HepG2 (cell line): ENCODE measurements around the gene CRY1. TPM values are rescaled to one million over a fixed set of nuclear protein-coding genes. Genes with fewer than 3 reads are reported as not detected.

Experiments used
- ARNTL ChIP-seq: sonication (generic); formaldehyde crosslinking; IDR thresholded peaks from 2 replicates; pipeline ENCODE4 v1.4.0; 2020; ENCODE audit warnings: mild to moderate bottlenecking, missing genetic modification reagents
- CBX1 ChIP-seq: IDR thresholded peaks from one replicate; pipeline ENCODE4 v1.6.1; 2016; ENCODE audit warnings: antibody characterized with exemption, low read depth
- CBX5 ChIP-seq: sonication (generic); formaldehyde crosslinking; IDR thresholded peaks from 2 replicates; pipeline ENCODE4 v1.4.0; 2020; ENCODE audit warnings: missing genetic modification reagents, borderline replicate concordance
- DPF2 ChIP-seq: sonication (generic); formaldehyde crosslinking; IDR thresholded peaks from 2 replicates; pipeline ENCODE4 v1.4.0; 2020; ENCODE audit warnings: mild to moderate bottlenecking, low read depth, missing genetic modification reagents, borderline replicate concordance
- FOSL1 ChIP-seq: sonication (generic); formaldehyde crosslinking; IDR thresholded peaks from 2 replicates; pipeline ENCODE4 v1.9.0; 2021; ENCODE audit warnings: missing genetic modification reagents, borderline replicate concordance
- FOXM1 ChIP-seq: sonication (generic); formaldehyde crosslinking; IDR thresholded peaks from 2 replicates; pipeline ENCODE4 v1.5.0; 2020; ENCODE audit warnings: missing genetic modification reagents
- REL ChIP-seq: sonication (generic); formaldehyde crosslinking; conservative IDR thresholded peaks from 2 replicates; pipeline ENCODE4 v1.8.0; 2022; ENCODE audit warnings: mild to moderate bottlenecking, missing genetic modification reagents, moderate library complexity
- TARDBP ChIP-seq: sonication (generic); formaldehyde crosslinking; IDR thresholded peaks from 2 replicates; pipeline ENCODE4 v1.8.0; 2022; ENCODE audit warnings: mild to moderate bottlenecking, missing genetic modification reagents
- TP53 ChIP-seq: sonication (generic); formaldehyde crosslinking; conservative IDR thresholded peaks from 2 replicates; pipeline ENCODE4 v1.4.0; 2020; ENCODE audit warnings: missing genetic modification reagents
- YEATS2 ChIP-seq: sonication (generic); formaldehyde crosslinking; IDR thresholded peaks from 2 replicates; pipeline ENCODE4 v1.4.0; 2020; ENCODE audit warnings: missing genetic modification reagents, borderline replicate concordance
- ZNF367 ChIP-seq: sonication (generic); formaldehyde crosslinking; IDR thresholded peaks from 2 replicates; pipeline ENCODE4 v1.4.0; 2020; ENCODE audit warnings: missing genetic modification reagents, borderline replicate concordance
- ZNF496 ChIP-seq: sonication (generic); formaldehyde crosslinking; IDR thresholded peaks from 2 replicates; pipeline ENCODE4 v1.8.1; 2023; ENCODE audit warnings: mild to moderate bottlenecking, moderate library complexity, missing genetic modification reagents; ENCODE audit not compliant: insufficient replicate concordance
- ZNF562 ChIP-seq: sonication (generic); formaldehyde crosslinking; IDR thresholded peaks from 2 replicates; pipeline ENCODE4 v1.8.0; 2022; ENCODE audit warnings: missing genetic modification reagents, borderline replicate concordance
- ZNF598 ChIP-seq: sonication (generic); formaldehyde crosslinking; IDR thresholded peaks from 2 replicates; pipeline ENCODE4 v1.5.1; 2020; ENCODE audit warnings: mild to moderate bottlenecking, missing genetic modification reagents, borderline replicate concordance
- ZNF883 ChIP-seq: sonication (generic); formaldehyde crosslinking; IDR thresholded peaks from 2 replicates; pipeline ENCODE4 v1.5.1; 2020; ENCODE audit warnings: mild to moderate bottlenecking, missing genetic modification reagents; ENCODE audit errors: not compliant biosample characterization
- polyA plus RNA-seq, 8 experiments: library from polyadenylated mRNA; depleted of rRNA in 3 of 8; stranded (reverse) in 7 of 8; unstranded in 1 of 8; fragments of >200 nt; fragmentation: Illumina TruSeq in 4 of 8; extraction: Trizol in 4 of 8; gene quantifications; 2 replicates each; pipeline versions ENCODE4 v1.2.1 to v1.2.3, GENCODE V29; 2011 to 2016; ENCODE audit warnings: low read depth in 4 of 8, missing spikeins in 1 of 8, mixed read lengths in 1 of 8; ENCODE audit not compliant: insufficient read depth in 1 of 8
- total RNA-seq, 5 experiments: library from RNA; depleted of rRNA; stranded (reverse); fragments of >200 nt; fragmentation: Illumina TruSeq; extraction: Trizol; gene quantifications; 2 replicates each; pipeline ENCODE4 v1.2.3, GENCODE V29; 2016; ENCODE audit warnings: low read depth in 1 of 5
- TF ChIP-seq, protein P1 (sequence below): sonication (generic); formaldehyde crosslinking; IDR thresholded peaks from 2 replicates; pipeline ENCODE4 v1.8.1; 2023; ENCODE audit warnings: mild to moderate bottlenecking, missing genetic modification reagents, borderline replicate concordance
- TF ChIP-seq, protein P2 (sequence below): sonication (generic); formaldehyde crosslinking; IDR thresholded peaks from 2 replicates; pipeline ENCODE4 v1.5.0; 2020; ENCODE audit warnings: mild to moderate bottlenecking, missing genetic modification reagents
- TF ChIP-seq, protein P3 (sequence below): sonication (generic); formaldehyde crosslinking; IDR thresholded peaks from 2 replicates; pipeline ENCODE4 v1.9.0; 2021; ENCODE audit warnings: missing genetic modification reagents, borderline replicate concordance
- TF ChIP-seq, protein P4 (sequence below), 2 experiments: sonication (generic) in 1 of 2; formaldehyde crosslinking in 1 of 2; IDR thresholded peaks; 2 replicates each; pipeline versions ENCODE4 v1.4.0 to v1.6.1; 2018 to 2020; ENCODE audit warnings: missing genetic modification reagents in 2 of 2, borderline replicate concordance in 1 of 2, low read depth in 1 of 2, mild to moderate bottlenecking in 1 of 2, missing biosample characterization in 1 of 2
- TF ChIP-seq, protein P5 (sequence below): sonication (generic); IDR thresholded peaks from 2 replicates; pipeline ENCODE4 v1.6.1; 2016; ENCODE audit warnings: low read depth, borderline replicate concordance

Gene CRY1
- total and polyA plus RNA-seq, 2 of the 13 experiments (the other 11 are each of a cell fraction or from before 2014, with no cell fraction given): 11.4 to 13.9 TPM

DNA sequence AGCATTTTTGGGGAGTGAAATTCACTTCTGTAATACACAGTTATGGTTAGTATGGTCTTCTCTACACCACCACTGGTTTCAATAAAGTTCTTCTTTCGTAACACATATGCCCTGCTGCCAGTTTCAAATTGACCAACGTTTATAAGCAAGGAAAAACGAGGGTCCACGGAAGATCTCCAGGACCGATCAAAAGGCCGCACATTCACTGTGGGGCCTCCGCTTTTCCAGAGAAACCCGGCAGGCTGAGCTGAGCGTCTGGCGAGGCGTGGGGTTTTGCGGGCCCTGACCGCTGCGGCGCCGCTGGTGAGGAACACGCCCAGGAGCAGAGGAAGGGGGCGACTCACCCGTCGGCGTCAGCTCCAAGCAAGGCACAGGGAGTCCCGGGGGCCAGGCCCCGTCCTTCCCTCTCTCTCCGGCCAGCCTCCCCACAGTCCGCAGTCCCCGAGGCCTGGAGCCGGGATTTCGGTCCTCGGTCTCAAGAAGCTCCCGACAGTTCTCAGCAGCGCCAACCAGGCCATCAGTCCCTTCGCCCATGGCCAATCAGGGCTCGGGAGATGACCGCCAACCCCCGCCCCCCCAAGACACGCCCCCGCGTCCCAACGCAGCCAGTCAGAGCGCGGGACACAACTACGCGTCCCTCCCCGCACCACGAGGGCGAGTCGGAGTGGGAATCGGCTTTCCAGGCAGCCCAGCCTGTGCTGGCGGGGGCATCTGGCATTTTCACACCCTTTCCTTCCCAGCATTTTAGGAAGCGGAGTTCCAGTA is 106.5 kb downstream of the CRY1 start, which contains the start of gene MTERF2 (continued):
- TF ChIP-seq, protein P1, sequence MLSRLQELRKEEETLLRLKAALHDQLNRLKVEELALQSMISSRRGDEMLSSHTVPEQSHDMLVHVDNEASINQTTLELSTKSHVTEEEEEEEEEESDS (CRISPR knock-in tag): no peak
- TF ChIP-seq, protein P2, sequence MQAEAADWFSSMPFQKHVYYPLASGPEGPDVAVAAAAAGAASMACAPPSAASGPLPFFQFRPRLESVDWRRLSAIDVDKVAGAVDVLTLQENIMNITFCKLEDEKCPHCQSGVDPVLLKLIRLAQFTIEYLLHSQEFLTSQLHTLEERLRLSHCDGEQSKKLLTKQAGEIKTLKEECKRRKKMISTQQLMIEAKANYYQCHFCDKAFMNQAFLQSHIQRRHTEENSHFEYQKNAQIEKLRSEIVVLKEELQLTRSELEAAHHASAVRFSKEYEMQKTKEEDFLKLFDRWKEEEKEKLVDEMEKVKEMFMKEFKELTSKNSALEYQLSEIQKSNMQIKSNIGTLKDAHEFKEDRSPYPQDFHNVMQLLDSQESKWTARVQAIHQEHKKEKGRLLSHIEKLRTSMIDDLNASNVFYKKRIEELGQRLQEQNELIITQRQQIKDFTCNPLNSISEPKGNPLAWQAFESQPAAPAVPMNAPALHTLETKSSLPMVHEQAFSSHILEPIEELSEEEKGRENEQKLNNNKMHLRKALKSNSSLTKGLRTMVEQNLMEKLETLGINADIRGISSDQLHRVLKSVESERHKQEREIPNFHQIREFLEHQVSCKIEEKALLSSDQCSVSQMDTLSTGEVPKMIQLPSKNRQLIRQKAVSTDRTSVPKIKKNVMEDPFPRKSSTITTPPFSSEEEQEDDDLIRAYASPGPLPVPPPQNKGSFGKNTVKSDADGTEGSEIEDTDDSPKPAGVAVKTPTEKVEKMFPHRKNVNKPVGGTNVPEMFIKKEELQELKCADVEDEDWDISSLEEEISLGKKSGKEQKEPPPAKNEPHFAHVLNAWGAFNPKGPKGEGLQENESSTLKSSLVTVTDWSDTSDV (CRISPR knock-in tag): peak; percentile 81; the same call in 1 of the 2 replicates
- TF ChIP-seq TP53 (CRISPR knock-in tag): no peak
- TF ChIP-seq ZNF496 (CRISPR knock-in tag): no peak
- TF ChIP-seq ZNF367 (CRISPR knock-in tag): peak; percentile 43; the same call in 1 of the 2 replicates
- TF ChIP-seq REL (CRISPR knock-in tag): no peak
- TF ChIP-seq ZNF883 (CRISPR knock-in tag): peak; percentile 63
- TF ChIP-seq, protein P3, sequence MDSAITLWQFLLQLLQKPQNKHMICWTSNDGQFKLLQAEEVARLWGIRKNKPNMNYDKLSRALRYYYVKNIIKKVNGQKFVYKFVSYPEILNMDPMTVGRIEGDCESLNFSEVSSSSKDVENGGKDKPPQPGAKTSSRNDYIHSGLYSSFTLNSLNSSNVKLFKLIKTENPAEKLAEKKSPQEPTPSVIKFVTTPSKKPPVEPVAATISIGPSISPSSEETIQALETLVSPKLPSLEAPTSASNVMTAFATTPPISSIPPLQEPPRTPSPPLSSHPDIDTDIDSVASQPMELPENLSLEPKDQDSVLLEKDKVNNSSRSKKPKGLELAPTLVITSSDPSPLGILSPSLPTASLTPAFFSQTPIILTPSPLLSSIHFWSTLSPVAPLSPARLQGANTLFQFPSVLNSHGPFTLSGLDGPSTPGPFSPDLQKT (CRISPR knock-in tag): no peak
- no peak for TF ChIP-seq DPF2
- no peak for TF ChIP-seq ARNTL (CRISPR knock-in tag)
- no peak for TF ChIP-seq ZNF598 (CRISPR knock-in tag)
- no peak for TF ChIP-seq YEATS2 (CRISPR knock-in tag)
- no peak for TF ChIP-seq CBX1
- TF ChIP-seq FOSL1 (CRISPR knock-in tag): peak; percentile 15; the same call in 1 of the 2 replicates
- TF ChIP-seq, protein P4, sequence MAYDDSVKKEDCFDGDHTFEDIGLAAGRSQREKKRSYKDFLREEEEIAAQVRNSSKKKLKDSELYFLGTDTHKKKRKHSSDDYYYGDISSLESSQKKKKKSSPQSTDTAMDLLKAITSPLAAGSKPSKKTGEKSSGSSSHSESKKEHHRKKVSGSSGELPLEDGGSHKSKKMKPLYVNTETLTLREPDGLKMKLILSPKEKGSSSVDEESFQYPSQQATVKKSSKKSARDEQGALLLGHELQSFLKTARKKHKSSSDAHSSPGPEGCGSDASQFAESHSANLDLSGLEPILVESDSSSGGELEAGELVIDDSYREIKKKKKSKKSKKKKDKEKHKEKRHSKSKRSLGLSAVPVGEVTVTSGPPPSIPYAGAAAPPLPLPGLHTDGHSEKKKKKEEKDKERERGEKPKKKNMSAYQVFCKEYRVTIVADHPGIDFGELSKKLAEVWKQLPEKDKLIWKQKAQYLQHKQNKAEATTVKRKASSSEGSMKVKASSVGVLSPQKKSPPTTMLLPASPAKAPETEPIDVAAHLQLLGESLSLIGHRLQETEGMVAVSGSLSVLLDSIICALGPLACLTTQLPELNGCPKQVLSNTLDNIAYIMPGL (CRISPR knock-in tag; IDR thresholded peaks at IDR 0.05; ENCODE audit: borderline replicate concordance in 1 of 2, low read depth in 1 of 2): peak in 1 of 2 experiments; percentile 74; a peak in 1 of 4 replicates
- TF ChIP-seq, protein P5, sequence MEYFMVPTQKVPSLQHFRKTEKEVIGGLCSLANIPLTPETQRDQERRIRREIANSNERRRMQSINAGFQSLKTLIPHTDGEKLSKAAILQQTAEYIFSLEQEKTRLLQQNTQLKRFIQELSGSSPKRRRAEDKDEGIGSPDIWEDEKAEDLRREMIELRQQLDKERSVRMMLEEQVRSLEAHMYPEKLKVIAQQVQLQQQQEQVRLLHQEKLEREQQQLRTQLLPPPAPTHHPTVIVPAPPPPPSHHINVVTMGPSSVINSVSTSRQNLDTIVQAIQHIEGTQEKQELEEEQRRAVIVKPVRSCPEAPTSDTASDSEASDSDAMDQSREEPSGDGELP: no peak
- peak; percentile 60; the same call in 1 of the 2 replicates for TF ChIP-seq TARDBP (CRISPR knock-in tag)
- TF ChIP-seq FOXM1: no peak
- no peak for TF ChIP-seq ZNF562 (CRISPR knock-in tag)
- TF ChIP-seq CBX5 (CRISPR knock-in tag): peak; percentile 14; the same call in 1 of the 2 replicates
